Measurements from ENCODE around the gene ZNF398.

Gene ZNF398

GRCh38 chr7:149153346-149153745, 6.1 kb downstream of the ZNF398 start:
- no peak for DNase-seq

DNA sequence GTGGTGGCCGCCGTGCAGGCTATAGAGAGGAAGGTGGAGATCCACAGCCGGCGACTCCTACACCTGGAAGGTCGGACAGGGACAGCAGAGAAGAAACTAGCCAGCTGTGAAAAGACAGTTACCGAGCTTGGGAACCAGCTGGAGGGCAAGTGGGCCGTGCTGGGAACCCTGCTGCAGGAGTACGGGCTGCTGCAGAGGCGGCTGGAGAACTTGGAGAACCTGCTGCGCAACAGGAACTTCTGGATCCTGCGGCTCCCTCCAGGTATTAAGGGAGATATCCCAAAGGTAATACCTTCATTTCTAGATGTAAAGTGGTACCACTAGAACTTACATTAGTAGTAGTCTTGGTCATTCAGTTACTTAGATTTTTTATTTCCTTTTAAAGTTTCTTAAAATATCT, 6.8 kb downstream of the ZNF398 start:
- DNase-seq, result no peak

DNA sequence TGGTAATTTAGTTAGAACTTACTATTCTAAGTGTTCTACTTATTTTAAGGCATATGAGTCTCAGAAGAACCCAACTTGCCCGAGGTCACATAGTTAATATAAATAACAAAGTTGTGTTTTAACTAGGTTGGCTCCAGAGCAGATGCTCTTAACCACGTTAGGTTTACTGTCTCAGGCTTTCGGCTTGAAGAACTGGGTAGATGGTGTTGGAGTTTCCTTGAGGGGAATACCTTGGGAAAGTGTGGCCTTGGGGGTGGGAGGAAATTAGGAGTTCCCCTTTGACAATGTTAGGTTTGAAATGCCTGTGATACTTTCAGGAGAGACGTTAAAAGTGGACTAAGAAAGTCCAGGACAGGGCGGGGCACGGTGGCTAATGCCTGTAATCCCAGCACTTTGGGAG, 9.6 kb downstream of the ZNF398 start:
- DNase-seq, result no peak

DNA sequence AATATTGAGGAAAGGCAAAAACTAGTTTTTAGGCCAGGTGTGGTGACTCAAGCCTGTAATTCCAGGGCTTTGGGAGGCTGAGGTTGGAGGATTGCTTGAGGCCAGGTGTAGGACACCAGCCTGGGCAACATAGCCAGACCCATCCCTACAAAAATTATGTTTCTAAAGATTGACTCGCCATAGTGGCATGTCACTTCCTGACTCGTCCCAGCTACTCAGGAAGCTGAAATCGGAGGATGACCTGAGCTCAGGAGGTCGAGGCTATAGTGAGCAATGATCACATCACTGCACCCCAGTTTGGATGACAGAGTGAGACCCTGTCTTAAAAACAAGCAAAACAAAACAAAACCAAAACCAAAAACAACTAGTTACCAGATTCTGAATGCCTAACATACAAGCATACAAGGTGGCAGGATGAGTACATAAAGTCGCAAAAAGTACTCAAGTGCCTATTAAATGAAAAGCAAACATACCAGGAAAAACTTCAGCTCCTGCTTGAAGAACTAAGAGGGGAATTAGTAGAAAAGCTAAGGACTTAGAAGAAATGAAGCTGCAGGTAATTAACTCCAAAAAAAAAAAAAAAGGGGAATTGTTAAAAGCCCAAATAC, 14.1 kb downstream of the ZNF398 start:
- DNase-seq, result no peak

- DNase-seq, result no peak
These were observed 18.9 kb downstream of the ZNF398 start for GRCh38 chr7:149166142-149166541.

- DNase-seq, result no peak
These were observed 19.5 kb downstream of the ZNF398 start for GRCh38 chr7:149166630-149167352.

DNA sequence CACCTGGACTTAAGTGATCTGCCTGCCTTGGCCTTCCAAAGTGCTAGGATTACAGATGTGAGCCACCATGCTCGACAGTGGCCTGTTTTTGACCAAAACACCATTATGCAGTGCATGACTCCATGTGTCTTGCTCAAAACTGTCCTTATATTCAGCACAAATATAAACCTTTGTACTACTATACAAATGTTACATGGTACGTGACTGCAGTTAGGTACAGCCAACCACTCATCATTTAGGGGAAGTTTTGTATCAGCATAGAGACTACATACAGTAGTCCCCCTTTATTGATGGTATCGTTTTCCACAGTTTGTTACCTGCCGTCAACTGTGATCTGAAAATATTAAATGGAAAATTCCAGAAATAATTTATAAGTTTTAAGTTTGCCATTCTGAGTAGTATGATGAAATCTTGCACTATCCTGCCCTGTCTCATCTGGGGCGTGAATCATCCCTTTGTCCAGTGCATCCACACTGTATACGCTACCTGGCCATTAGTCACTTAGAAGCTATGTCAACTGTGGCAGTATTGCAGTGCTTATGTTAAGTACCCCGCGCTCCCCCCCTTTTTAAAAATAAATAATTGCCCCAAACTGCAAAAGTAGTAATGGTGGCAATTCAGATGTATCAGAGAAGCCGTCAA, 24.8 kb downstream of the ZNF398 start:
- no peak for DNase-seq

GRCh38 chr7:149172534-149172920, 25.3 kb downstream of the ZNF398 start:
- DNase-seq, result no peak

- no peak for DNase-seq
These were observed 27.9 kb downstream of the ZNF398 start for GRCh38 chr7:149175150-149175549.

DNA sequence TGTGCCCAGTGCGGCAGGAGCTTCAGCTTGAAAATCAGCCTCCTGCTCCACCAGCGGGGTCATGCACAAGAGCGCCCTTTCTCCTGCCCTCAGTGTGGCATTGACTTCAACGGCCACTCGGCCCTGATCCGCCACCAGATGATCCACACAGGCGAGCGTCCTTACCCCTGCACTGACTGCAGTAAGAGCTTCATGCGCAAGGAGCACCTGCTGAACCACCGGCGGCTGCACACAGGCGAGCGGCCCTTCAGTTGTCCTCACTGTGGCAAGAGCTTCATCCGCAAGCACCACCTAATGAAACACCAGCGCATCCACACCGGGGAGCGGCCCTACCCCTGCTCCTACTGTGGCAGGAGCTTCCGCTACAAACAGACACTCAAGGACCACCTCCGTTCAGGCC, 32.0 kb downstream of the ZNF398 start:
- DNase-seq, result no peak

- DNase-seq, result no peak
These were observed 33.6 kb downstream of the ZNF398 start for GRCh38 chr7:149180722-149181449.

DNA sequence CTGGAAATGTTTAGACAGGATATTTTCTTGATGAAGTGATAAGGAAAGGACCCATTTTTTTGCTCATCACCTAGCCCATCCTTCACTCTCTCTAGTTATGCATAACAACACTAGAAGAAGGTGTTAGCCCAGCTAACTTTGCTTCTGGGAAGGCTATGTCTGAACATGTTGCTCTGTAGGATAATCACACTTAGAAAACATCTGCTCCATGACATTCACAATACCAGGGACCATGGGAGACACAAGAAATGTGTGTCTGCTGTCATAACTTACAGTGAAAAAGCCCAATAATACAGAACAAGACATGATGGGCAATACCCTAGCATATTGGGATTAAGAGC, 34.2 kb downstream of the ZNF398 start:
- no peak for DNase-seq

- no peak for DNase-seq
These were observed 37.0 kb downstream of the ZNF398 start for GRCh38 chr7:149184274-149184673.

- no peak for DNase-seq
These were observed 41.0 kb downstream of the ZNF398 start for GRCh38 chr7:149188213-149188612.

DNA sequence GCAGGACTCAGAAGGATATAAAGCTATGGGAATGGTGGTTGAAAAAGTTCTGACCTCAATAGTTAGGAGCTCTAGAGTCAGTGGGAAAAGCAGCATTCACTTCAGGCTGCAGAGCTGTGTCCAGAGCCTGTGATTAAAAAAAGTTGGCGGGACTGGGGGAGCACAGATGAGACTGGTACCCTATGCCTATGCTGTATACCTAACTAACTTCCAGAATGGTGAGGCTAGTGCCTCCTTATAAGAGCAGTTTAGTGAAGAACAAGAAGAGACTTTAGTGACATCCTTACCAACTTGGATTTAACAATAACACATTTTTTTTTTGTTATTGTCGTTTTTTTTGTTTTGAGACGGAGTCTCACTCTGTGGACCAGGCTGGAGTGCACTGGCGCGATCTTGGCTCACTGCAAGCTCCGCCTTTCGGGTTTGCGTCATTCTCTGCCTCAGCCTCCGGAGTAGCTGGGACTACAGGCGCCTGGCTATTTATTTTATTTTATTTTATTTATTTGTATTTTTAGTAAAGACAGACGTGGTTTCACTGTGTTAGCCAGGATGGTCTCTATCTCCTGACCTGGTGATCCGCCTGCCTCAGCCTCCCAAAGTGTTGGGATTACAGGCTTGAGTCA, 41.5 kb downstream of the ZNF398 start:
- no peak for DNase-seq

- DNase-seq, result no peak
These were observed 44.6 kb downstream of the ZNF398 start for GRCh38 chr7:149191851-149192250.

- no peak for DNase-seq
These were observed 47.5 kb downstream of the ZNF398 start for GRCh38 chr7:149194799-149195179.

GRCh38 chr7:149195180-149196150, 48.2 kb downstream of the ZNF398 start, which contains the start of gene ZNF282:
Gene ZNF282 (plus strand): TSS chr7:149195546. CDS start chr7:149195590, 44 bp downstream.
- DNase-seq, result peak; percentile 87

GRCh38 chr7:149196151-149196704, 49.0 kb downstream of the ZNF398 start:
- DNase-seq, result no peak

GRCh38 chr7:149196705-149197171, 49.5 kb downstream of the ZNF398 start:
- DNase-seq, result no peak

DNA sequence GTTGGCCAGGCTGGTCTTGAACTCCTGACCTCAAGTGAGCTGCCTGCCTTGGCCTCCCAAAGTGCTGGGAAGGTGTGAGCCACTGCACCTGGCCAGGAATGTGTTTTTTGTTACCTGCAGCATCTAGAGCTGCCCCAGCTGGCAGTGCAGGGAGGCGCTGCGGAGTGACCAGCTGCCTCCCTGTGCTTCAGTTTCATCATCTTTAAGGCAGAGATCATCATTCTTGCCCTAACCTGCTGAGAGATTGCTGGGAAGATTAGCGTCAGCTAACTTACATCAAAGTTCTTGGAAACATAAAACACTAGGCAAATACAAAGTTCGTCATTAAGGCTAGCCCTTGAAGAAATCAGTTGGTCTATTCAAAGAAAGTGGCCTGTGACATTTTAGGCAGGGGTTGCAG, 50.4 kb downstream of the ZNF398 start:
- DNase-seq, result no peak
